T47D (cell line): ENCODE results near the gene FURIN.
"Not testable (repeated sequence)": the region's sequence is repeated elsewhere in the genome, so short reads cannot be mapped to it uniquely, and the experiment has no call there.

Experiments
- DNase-seq, 2 experiments: peaks; one replicate each; pipeline versions ENCODE4 v3.0.0 to v3.0.0-alpha.2; 2011 to 2012; ENCODE audit warnings: low read depth in 1 of 2, low spot score in 1 of 2
- JUND ChIP-seq: IDR thresholded peaks from 2 replicates; pipeline ENCODE4 v1.6.1; 2012; ENCODE audit warnings: low read depth
- in situ Hi-C: cut with HindIII; loops from 2 replicates; pipeline ENCODE4 v1.10.0; 2016; ENCODE audit warnings: low sequenced_read_pairs, low pct_unique_long_range_greater_than_20kb

FURIN gene

GRCh38 chr15:90834626-90835025 is 33.8 kb upstream of the FURIN start:
- DNase-seq: no peak
- TF ChIP-seq JUND: no peak
- in situ Hi-C loops: no loop called here

DNA sequence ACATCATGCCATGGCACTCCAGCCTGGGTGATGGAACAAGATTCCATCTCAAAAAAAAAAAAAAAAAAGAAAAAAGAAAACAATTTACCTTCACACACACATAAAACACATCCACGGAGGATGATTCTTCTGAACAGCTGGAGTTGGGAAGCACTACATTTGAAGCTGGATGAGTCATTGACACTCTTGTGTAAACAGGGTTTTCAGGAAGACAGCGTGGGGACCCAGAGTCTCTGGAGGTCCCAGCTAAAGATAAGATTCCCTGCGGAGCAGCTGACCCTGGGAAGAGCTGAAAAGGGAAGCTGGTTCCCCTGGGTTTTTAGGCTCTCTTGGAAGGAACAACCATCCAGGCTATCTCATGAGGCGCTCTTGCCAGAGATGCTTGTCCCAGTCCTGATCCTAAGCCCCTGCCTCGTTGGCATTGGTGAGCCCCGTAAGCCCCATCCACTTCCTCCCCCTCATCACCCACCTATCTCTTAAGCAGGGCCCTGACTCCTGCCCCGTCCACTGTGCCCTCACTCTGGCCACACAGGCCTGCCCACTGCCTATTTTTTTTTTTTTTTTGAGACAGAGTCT is 32.0 kb upstream of the FURIN start:
- DNase-seq: no peak

DNA sequence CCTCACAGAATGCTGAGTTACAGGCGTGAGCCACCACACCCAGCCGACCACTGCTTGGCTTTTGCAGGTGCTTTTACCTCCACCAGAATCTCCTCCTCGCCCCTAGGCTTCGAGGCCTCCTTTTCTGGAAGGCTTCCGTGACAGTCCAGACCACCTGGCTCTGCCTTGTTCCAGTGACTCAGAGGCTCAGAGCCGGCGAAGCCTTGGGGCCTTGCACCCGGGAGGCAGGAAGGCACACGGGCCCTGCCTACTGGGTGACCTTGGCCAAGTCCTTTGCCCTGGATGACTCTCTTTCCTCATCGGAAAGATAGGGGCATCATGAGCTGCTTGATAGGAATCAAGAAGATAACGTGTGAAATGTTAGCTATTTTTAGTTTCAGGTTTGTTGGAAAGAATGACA is 31.3 kb upstream of the FURIN start:
- in situ Hi-C loops: no loop called here
- no peak for DNase-seq

More for the DNA sequence above, 32.0 kb upstream of the FURIN start:
- no peak for TF ChIP-seq JUND
- in situ Hi-C loops: no loop called here

DNA sequence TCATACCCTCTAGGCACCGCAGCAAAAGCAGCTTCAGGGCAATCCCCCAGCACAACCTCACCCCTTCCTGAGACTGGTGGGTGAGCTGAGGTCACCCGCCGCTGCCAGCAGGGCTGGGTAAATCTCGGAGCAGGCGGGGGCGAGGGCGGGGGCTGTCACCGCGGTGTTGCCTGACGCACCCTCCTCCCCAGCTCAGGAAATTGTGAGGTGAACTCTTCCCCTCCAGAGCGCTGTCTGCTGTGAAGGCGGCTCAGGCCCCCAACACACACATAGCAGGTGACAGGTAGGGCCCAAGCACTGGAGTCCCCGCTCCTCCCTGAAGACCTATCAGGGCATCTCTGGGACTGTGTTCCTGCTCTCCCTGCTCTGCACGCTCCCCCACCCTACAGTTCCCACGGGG is 30.2 kb upstream of the FURIN start:
- no peak for TF ChIP-seq JUND
- no peak for DNase-seq
- in situ Hi-C loops: no loop called here

More for the DNA sequence above, 31.3 kb upstream of the FURIN start:
- TF ChIP-seq JUND: no peak

DNA sequence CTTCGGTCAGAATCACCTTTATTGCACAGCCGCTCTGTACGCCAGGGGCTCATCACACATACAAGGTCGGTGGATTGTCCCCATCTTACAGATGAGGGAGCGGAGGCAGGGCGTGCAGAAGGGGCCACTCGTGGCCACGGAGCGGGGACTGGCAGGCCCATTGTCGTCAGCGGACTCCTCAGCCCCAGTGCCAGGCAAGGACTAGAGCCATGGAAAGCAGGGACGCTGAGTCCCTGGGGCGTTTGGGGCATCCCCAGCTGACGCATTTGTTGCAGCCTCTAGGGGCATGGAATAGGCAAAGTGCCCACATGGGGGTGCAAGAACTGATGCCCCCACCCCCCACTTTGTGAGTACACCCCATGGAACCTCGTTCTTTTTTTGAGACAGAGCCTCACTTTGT is 29.8 kb upstream of the FURIN start:
- no peak for TF ChIP-seq JUND
- in situ Hi-C loops: no loop called here
- DNase-seq: no peak

DNA sequence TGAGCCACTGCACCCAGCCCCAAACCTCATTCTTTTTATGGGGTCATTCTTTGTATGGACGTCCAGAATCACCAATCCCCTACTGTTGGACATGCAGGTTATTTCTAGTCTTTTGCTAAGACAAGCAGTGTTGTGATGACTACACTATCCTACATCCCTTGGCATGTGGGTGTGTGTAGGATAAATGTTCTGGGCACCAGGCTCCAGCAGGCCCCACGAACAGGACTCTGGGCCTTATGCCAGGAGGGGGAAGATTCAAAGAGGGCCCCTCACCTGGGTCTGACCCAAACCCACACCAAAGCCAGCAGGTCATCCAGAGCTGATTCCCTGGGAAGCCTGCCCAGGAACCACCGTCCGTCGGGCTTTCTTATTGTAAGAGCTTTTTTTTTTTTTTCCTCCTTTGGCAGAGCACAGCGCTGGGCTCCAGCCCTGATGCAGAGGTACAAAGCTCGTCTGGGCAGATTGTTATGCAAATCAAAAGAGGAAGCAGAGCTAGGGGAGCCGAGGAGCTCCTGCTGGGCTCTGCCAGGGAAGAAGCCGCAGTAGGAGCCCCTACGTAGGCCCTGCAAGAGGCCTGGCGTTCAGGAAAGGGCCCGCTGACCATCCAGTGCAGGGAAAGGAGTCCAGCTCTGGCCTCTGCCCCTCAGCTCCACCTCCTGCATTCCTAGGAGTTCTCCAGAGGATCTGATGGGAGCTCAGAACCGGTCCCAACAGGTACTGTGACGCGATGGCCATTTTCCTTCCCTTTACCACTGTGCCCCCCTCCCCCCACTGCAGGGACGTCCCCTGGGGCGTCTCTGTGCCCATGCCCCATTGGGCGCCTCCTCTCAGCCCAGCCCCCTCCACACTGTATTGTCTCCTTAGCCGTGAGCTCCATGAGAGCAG is 29.0 kb upstream of the FURIN start:
- TF ChIP-seq JUND: no peak
- peak in 1 of 2 experiments; percentile 49 for DNase-seq
- in situ Hi-C loops: no loop called here

DNA sequence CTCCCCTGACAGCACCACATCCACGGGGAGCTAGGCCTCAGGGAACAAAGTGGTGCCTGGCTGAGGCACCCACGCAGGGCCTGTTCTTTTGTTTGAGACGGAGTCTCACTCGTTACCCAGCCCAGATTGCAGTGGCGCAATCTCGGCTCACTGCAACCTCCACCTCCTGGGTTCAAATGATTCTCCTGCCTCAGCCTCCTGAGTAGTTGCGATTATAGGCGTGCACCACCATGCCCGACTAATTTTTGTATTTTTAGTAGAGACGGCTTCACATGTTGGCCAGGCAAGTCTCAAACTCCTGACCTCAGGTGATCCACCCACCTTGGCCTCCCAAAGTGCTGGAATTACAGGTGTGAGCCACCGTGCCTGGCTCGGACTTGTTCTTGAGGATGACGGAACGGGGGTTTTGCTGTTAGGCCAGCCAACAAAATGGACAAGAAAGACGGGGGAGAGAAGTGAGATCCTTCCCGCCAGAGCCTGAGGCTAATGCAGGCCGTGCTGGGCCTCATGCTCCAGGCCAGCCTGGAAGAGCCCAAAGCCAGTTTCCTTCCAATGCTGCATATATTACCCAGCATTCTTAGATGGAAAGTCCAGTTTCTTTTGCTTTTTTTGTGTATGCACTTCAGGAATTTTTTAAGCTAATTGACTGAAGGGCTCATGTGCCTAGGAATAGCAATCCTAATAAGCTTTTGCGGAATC is 28.1 kb upstream of the FURIN start:
- TF ChIP-seq JUND: no peak
- DNase-seq: no peak
- in situ Hi-C loops: no loop called here

- in situ Hi-C loops: no loop called here
- no peak for TF ChIP-seq JUND
These were observed 27.4 kb upstream of the FURIN start for GRCh38 chr15:90840954-90841353.

GRCh38 chr15:90844696-90845095 is 23.7 kb upstream of the FURIN start:
- no peak for DNase-seq
- in situ Hi-C loops: no loop called here
- no peak for TF ChIP-seq JUND

More at GRCh38 chr15:90840954-90841353, 27.4 kb upstream of the FURIN start:
- no peak for DNase-seq

DNA sequence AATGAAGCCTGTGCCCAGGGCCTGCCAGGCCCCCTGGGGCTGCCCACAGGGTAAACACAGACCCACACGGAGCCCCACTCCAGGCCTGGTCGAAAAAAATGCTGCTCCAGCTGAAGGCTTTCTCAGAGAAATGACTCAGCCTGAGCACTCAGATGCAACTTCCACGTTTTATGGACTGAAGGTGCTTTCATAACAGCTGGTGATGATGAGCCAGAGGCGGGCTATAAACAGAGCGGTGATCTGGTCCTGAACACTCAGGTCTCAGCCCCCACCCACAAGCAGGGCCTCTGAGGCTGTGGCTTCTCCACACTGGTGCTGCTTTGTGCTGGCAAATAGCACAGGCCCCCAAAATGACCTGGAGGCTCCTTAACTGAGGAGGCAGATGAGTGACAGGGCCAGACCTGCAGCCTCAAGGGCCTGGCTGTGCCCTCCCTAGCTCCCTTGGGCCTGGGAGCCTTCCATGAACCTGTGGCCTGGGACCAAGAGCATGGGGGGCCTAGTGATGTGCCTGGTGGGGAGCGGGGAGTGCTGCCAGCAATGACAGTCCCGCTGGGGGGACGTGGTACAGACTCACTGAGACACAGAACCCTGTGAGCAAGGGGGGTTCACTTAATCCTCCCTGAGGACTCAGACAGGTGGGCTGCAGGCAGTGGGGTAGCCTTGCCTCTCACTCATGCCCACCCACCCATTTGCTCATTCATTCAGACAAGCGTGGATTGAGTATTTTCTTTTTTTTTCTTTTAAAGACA is 23.0 kb upstream of the FURIN start:
- TF ChIP-seq JUND: no peak

DNA sequence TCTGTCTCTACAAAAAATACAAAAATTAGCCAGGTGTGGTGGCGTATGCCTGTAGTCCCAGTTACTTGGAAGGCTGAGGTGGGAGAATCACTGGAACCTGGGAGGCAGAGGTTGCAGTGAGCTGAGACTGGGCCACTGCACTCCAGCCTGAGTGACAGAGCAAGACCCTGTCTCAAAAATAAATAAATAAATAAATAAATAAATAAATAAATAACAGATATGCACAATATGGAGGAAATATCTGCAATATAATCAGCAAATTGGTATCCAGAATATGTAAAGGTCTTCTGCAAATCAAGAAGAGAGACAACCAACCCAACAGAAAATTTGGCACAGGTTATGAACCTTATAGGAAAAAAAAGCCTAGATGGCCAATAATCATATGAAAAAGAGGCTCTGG is 19.0 kb upstream of the FURIN start:
- in situ Hi-C loops, DNase-seq: not testable (repeated sequence)

More for the DNA sequence above, 23.0 kb upstream of the FURIN start:
- in situ Hi-C loops: no loop called here
- DNase-seq: no peak

GRCh38 chr15:90851114-90851513 is 17.3 kb upstream of the FURIN start:
- TF ChIP-seq JUND: no peak
- no peak for DNase-seq
- in situ Hi-C loops: no loop called here

- DNase-seq: no peak
- TF ChIP-seq JUND: no peak
- in situ Hi-C loops: no loop called here
These were observed 16.4 kb upstream of the FURIN start for GRCh38 chr15:90851940-90852339.
